ENCODE results near the gene SLC28A2.
"Not testable (repeated sequence)": the region's sequence is repeated elsewhere in the genome, so short reads cannot be mapped to it uniquely, and the experiment has no call there.

Gene SLC28A2

GRCh38 chr15:45251888-45252287 is at the start of gene SLC28A2:
Gene SLC28A2 (plus strand): TSS chr15:45252234. CDS start chr15:45253216, 982 bp downstream.
- DNase-seq, result no peak

GRCh38 chr15:45203182-45203581 is 48.9 kb upstream of the SLC28A2 start:
- no peak for DNase-seq

DNA sequence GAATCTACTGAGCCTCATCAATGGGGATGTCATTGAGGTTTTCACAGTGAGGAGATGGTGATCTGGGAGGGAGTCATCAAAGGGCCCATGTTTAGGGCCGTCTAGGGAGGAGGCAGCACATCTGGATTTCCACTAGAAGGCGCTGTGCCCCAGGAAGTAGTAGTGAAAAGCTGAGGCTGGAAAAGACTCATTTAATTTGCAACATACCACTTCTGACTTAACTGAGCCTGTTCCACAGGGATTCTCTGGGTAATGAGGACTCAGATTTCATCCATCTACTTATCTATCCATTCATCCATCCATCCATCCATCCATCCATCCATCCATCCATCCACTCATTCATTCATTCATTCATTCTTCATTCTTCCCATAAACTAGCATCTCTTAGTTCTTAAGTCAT is 46.8 kb upstream of the SLC28A2 start:
- peak; percentile 61 to 68 for DNase-seq

DNA sequence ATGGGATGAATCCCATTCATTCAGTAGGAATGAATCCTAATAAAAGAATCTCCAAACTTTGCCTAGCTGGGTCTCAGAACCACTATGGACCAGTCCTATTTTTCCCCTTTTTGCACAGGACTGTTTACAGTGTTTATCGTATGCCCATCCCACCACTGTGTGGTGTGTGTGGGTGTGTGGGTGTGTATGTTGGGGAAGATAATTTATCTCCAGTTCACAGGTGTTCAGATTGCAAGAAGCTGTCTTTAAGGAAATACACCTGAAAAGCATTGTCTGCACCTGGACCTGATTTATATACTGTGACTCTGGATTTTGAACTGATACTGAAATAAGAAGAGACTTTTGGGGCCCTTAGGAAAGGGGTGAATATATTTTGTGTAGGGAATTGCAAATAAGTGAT is 39.5 kb upstream of the SLC28A2 start:
- no peak for DNase-seq

DNA sequence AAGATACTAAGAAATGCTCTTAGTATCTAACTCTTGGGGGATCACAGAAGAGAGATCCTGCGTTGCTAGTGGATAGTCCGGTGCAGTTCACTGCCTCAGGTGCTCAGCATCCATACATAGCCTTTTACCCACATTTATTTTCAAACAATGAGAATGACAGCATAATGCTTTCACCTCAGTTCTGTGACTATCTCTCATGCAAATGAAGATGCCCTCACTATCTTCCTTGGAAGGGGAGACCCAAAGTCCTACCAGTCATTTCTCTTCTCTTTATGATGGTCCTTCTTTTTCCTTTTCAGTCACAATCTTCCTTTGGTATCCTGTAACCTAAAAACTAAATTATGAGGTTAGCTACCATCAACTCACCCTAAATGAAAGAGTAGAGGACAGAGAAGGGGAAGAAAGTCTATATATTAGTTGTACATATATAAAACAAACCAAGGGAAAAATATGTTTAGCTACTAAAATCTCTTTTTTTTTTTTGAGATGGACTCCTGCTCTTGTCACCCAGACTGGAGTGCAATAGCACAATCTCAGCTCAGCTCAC is 30.9 kb upstream of the SLC28A2 start:
- DNase-seq, result no peak

DNA sequence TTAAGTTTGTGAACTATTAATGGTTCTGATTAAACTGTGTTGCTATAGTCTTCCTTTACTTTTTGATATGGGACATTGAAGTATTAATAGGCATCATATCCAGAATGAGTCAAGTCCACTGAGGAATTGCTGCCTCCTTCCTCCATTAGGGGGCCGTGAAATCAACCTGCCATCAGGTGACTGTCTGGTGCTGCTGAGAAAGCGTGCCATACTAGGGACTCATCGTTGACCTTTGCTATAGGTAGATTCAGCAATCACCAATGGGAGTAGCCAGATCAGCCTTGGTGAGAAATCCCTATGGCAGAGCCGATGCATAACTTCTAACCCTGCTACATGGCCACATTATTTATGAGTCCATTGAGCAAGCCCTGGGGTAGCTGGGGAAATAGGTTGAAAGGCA is 30.1 kb upstream of the SLC28A2 start:
- no peak for DNase-seq

DNA sequence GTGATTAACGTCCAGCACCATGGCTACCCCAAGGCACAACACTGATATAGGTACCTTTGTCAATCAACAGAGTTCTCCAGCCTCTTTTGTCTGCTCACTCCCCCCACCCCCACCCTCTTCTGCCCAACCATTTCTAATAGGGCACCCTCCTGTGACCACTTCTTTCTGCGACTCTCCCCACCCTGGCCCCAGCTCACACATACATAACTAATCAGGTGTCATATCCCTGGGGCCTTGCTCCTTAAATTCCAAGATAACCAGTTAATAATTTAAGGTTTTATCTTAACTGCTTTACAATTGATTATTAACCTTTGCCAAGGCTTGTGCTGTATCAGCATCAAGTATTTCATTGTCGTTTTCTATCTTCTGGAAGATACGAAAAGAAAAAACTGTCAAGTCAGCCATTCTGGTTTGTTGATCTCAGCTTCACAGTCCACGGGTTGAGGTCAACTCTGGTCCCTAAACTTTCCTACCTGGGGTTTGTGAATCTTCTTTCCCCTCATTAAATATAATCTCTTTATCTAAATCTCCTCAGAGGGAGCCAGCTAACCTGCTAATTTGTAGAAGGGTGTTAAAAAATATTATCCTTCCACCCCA is 27.3 kb upstream of the SLC28A2 start:
- no peak for DNase-seq

DNA sequence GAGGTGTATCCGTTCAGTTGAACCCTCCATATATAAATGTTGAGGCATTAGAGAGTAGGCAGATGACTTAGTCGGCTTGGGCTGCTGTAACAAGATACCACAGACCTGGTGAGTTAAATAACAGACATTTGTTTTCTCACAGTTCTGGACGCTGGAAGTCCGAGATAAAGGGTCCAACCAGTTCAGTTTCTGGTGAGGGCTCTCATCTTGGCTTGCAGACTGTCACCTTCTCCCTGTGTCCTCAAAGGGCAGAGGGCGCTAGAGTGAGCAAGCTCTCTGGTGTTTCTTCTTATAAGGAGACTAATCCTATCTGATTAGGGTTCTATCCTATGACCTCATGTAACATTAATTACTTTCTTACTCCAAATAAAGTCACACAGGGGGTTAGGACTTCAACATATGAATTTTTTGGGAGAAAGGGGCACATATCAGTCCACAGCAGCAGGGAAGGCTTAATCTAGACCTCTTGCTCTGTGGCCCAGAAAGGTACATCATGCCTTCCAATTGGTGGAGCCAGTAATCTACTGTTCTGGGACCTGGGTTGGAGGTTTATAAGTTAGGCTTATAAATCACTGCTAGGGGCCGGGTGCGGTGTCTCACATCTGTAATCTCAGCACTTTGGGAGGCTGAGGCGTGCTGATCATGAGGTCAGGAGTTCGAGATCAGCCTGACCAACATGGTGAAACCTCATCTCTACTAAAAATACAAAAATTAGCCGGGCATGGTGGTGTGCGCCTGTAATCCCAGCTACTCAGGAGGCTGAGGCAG is 26.3 kb upstream of the SLC28A2 start:
- no peak for DNase-seq

DNA sequence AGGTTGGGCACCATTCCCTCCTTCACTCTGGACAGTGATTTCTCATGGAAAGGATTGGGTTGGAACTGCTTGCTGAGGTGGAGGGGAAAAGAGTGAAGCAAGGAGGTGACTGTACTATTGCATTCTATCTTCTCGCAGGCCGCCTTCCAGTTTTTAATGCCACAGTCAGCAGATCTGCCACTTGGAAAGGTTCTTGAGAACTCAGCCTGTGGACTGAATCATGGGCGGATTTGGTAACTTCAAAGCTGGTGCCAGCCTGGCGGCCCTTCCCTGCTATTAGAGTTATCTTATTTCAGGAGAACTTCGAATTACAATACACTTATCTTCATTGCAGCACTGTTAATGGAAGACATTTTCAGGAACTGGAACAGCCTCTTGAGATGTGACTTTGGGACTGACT is 23.1 kb upstream of the SLC28A2 start:
- DNase-seq, result no peak

GRCh38 chr15:45230245-45230965 is 21.6 kb upstream of the SLC28A2 start:
- DNase-seq, result no peak

DNA sequence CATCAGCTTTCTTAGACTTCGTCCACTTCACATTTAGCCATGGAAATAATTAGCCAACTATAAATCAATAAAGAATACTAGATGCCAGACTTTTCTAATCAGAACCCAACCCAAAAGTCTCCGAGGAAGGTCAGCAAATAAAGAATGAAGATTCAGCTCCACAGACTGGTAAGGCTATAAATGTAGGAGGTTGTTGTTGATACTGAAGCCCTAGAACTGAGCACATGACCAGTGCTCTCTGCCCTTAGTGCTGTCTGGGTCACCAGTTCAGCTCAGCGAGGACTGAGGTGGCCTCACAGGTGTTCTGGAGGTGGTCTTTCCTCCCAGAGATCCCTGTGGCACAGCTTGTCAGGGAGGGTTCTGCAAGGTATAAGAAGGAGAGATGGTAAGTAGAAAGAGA is 20.9 kb upstream of the SLC28A2 start:
- no peak for DNase-seq

DNA sequence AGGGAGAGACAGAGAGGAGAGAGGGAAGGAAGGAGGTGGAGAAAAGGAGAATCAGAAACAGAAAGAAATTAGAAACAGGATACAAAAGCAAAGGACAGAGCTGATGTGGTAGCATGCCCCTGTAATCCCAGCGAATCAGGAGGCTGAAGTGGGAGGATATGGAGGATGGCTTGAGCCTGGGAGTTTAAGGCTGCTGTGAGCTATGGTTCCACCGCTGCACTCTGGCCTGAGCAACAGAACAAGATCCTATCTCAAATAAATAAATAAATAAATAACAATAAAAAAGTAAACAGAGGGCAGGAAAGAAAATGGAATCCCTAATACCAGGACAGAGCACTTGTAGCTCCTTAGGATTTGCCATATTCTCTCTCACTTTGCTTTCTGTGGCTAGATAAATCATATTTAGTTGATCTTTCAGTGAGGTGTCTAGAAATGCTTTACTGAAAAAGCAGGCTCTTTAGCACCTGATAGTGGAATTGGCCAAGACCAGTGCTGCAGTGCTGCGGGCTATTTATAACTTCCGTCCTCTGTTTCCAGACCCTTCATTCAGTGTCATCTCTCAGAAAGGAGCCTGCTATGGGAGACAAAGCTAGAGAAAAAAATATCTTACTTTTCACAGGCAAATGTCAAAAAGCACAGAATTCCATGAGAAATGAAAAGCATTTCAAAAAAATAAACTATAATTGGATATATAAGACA is 20.0 kb upstream of the SLC28A2 start:
- DNase-seq, result no peak

- no peak for DNase-seq
These were observed 17.3 kb upstream of the SLC28A2 start for GRCh38 chr15:45234562-45235235.

DNA sequence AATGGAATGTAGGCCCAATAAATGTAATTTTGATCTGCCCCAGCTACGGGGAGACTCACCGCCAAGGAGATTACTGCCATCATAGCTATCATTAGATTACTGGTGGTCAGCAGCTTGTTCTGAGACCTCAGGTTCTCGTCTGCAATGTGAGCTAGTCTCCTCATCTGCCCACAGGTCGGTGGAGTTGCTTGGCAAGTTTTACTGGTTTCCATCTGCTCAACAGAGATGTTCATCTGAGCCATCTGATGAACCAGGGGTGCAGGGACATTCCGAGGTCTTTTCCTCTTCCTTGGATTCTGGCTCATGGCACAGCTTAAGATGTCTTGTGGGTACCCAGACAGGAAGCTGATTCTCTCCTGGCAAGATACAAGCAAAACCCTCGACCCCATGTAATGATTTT is 15.2 kb upstream of the SLC28A2 start:
- not testable (repeated sequence) for DNase-seq

- no peak for DNase-seq
These were observed 9.7 kb upstream of the SLC28A2 start for GRCh38 chr15:45242289-45242688.

GRCh38 chr15:45249125-45249780 is 2.8 kb upstream of the SLC28A2 start:
- DNase-seq, result no peak

GRCh38 chr15:45253330-45253729 is 1.3 kb downstream of the SLC28A2 start:
- no peak for DNase-seq

DNA sequence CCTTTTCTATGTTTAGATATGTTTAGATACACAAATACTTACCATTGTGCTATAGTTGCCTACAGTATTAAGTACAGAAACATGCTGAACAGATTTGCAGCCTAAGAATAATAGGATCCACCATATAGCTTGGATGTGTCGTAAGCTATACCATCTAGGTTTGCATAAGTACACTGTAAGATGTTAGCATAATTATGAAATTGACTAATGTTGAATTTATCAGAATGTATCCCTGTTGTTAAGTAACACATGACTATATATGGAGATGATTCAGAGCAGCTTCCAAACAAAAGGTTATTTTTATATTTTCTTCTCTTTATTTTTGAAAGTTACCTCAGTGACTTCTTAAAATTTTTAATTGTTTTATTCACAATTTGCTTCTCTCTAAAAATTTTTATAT is 2.4 kb downstream of the SLC28A2 start:
- no peak for DNase-seq

DNA sequence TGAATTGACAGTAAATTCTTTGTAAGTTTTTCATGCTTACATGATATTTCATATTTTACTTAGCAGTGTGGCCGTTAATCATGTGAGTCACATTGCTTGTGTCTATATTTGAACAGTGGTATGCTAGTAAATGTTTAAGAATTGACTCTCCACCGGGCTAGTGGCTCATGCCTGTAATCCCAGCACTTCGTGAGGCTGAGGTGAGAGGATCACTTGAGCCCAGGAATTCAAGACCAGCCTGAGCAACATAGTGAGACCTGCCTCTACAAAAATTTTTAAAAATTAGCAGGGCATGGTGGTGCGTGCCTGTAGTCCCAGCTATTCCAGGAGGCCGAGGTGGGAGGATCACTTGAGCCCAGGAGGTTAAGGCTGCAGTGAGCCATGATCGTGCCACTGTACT is 2.8 kb downstream of the SLC28A2 start:
- DNase-seq, result not testable (repeated sequence)

- no peak for DNase-seq
These were observed 7.8 kb downstream of the SLC28A2 start for GRCh38 chr15:45259796-45260195.

GRCh38 chr15:45262906-45263461 is 10.9 kb downstream of the SLC28A2 start:
- DNase-seq, result no peak

GRCh38 chr15:45263854-45264253 is 11.8 kb downstream of the SLC28A2 start:
- no peak for DNase-seq
